ENCODE results near the gene GUCA2B.

The GUCA2B gene

GRCh38 chr1:42192106-42192505 lies 38.9 kb downstream of the GUCA2B start:
- no peak for DNase-seq

- DNase-seq, result no peak
Measured at GRCh38 chr1:42195841-42196240, 42.6 kb downstream of the GUCA2B start.

DNA sequence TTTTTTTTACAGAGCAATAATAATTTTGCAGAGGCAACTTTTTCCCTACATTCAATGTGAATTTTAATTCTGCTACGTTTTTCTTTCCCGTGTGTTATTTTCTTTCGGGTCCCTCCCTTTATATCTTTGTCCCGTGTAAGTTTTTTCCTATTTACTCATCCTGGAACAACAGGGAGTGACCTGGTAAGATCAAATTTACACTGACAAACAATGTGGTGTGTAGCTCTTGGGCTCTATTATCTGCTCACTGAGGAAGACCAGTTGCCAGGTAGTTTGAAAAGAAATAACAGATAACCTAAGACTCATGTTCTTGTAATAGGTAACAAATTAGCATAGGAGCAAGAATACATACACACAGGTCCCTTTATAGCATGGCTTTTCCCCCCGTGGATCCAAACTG lies 45.0 kb downstream of the GUCA2B start:
- DNase-seq, result no peak

- no peak for DNase-seq
Measured at GRCh38 chr1:42201986-42202385, 48.8 kb downstream of the GUCA2B start.

All from NCI-H2081 treated with DMSO at 0.1 percent for 48 hours (cell line).